Gastrocnemius medialis (tissue), 4 donors: Measurements from ENCODE around the gene ADAMTSL1. TPM values are rescaled to one million over a fixed set of nuclear protein-coding genes. Genes with fewer than 3 reads are reported as not detected.
"Not testable (repeated sequence)": the region's sequence is repeated elsewhere in the genome, so short reads cannot be mapped to it uniquely, and the experiment has no call there.

Experiments
- ATAC-seq, 2 donors: fragments of 150-250 bp; one replicate each; pipeline ENCODE4 v1.9.1; 2016
- DNase-seq, 2 donors: peaks; one replicate each; pipeline ENCODE4 v3.0.0-alpha.2; 2019
- H3K27ac ChIP-seq, 4 donors: fragments of 200-600 bp; sonication (generic); 1 replicate in 1 of 4; 2 replicates in 3 of 4; pipeline ENCODE4 v1.5.1; 2016 to 2018; ENCODE audit warnings: mild to moderate bottlenecking in 2 of 4, moderate library complexity in 1 of 4
- H3K27me3 ChIP-seq, 3 donors: fragments of 200-600 bp; sonication (generic) in 2 of 3; 1 replicate in 1 of 3; 2 replicates in 2 of 3; pipeline versions ENCODE4 v1.5.1 to v1.6.0; 2016 to 2019; ENCODE audit warnings: mild to moderate bottlenecking in 1 of 3, moderate library complexity in 1 of 3
- H3K36me3 ChIP-seq, 2 donors: fragments of 200-600 bp; sonication (generic) in 1 of 2; one replicate each; pipeline ENCODE4 v1.5.1; 2017 to 2018
- H3K4me1 ChIP-seq, 2 donors: fragments of 200-600 bp; sonication (generic) in 1 of 2; one replicate each; pipeline ENCODE4 v1.5.1; 2016 to 2017; ENCODE audit warnings: mild to moderate bottlenecking in 2 of 2
- H3K4me3 ChIP-seq, 4 donors: fragments of 200-600 bp; sonication (generic) in 3 of 4; 1 replicate in 1 of 4; 2 replicates in 3 of 4; pipeline ENCODE4 v1.5.1; 2016 to 2019; ENCODE audit warnings: mild to moderate bottlenecking in 2 of 4
- H3K9me3 ChIP-seq, 3 donors: fragments of 200-600 bp; sonication (generic) in 2 of 3; 1 replicate in 1 of 3; 2 replicates in 2 of 3; pipeline ENCODE4 v1.5.1; 2016 to 2019
- CTCF ChIP-seq, 5 experiments: fragments of 450-650 bp in 3 of 5; fragments of 200-600 bp in 2 of 5; sonication (generic) in 2 of 5; IDR thresholded peaks in 4 of 5; conservative IDR thresholded peaks in 1 of 5; 1 replicate in 4 of 5; 2 replicates in 1 of 5; pipeline ENCODE4 v1.5.1; 2016 to 2019; ENCODE audit warnings: antibody characterized with exemption in 5 of 5, mild to moderate bottlenecking in 3 of 5, moderate library complexity in 3 of 5
- POLR2A ChIP-seq, 2 donors: fragments of 450-650 bp; IDR thresholded peaks; one replicate each; pipeline ENCODE4 v1.6.1; 2017; ENCODE audit warnings: antibody characterized with exemption in 2 of 2, mild to moderate bottlenecking in 2 of 2, moderate library complexity in 2 of 2
- in situ Hi-C, 4 donors: fragments of 200-750 bp; cut with MboI; loops; one replicate each; pipeline versions ENCODE4 v1.15.0 to v1.8.0; 2017; ENCODE audit warnings: low sequenced_read_pairs in 4 of 4
- intact Hi-C: fragments of 100-400 bp; cut with DNase I; formaldehyde crosslinking; loops from one replicate; pipeline ENCODE4 v1.15.1; 2023; ENCODE audit warnings: low total_unique reads
- total RNA-seq, 4 donors: library from RNA; depleted of rRNA; stranded (reverse); fragments of >200 nt; gene quantifications; one replicate each; pipeline versions ENCODE4 v1.1.0 to v1.2.3, GENCODE V29; 2016

The ADAMTSL1 gene
- total RNA-seq, 4 donors from 2014 or later = 0.05 to 0.58 (median 0.28) TPM

GRCh38 chr9:18926513-18926912 is 452.6 kb downstream of the ADAMTSL1 start:
- H3K36me3 ChIP-seq = no peaks in the 10 kb centered on the region
- H3K27ac ChIP-seq = no peak overlapping the region
- ATAC-seq = no peak
- no peaks in the 10 kb centered on the region for H3K27me3 ChIP-seq
- in situ Hi-C loops (no loop called here), intact Hi-C loops (no loop called here)
- no peaks in the 10 kb centered on the region for H3K9me3 ChIP-seq
- peaks cover 0 to 5% of the 10 kb centered on the region in 2 donors for H3K4me1 ChIP-seq
- TF ChIP-seq POLR2A (IDR thresholded peaks at IDR 0.05) = no peak
- no peak for TF ChIP-seq CTCF (IDR thresholded peaks at IDR 0.05 in 4 of 5, conservative IDR thresholded peaks at IDR 0.05 in 1 of 5)
- no peak overlapping the region for H3K4me3 ChIP-seq
- no peak for DNase-seq

- Histone ChIP-seq H3K27me3 (no peaks in the 10 kb centered on the region), H3K4me3 (no peak overlapping the region), H3K27ac (no peak overlapping the region), H3K4me1 (no peaks in the 10 kb centered on the region), H3K36me3 (no peaks in the 10 kb centered on the region), H3K9me3 (no peaks in the 10 kb centered on the region)
- intact Hi-C loops (no loop called here), in situ Hi-C loops (no loop called here)
- no peak for TF ChIP-seq POLR2A (IDR thresholded peaks at IDR 0.05)
- TF ChIP-seq CTCF (IDR thresholded peaks at IDR 0.05 in 4 of 5, conservative IDR thresholded peaks at IDR 0.05 in 1 of 5) = no peak
- ATAC-seq (no peak), DNase-seq (no peak)
These were observed 454.8 kb downstream of the ADAMTSL1 start for GRCh38 chr9:18928711-18929110.

GRCh38 chr9:18930611-18931010 is 456.7 kb downstream of the ADAMTSL1 start:
- in situ Hi-C loops, ATAC-seq, DNase-seq, H3K4me3 ChIP-seq, H3K27ac ChIP-seq, H3K36me3 ChIP-seq, H3K9me3 ChIP-seq, H3K27me3 ChIP-seq, H3K4me1 ChIP-seq, intact Hi-C loops: not testable (repeated sequence)

GRCh38 chr9:18935541-18935940 is 461.6 kb downstream of the ADAMTSL1 start:
- DNase-seq (no peak), ATAC-seq (no peak)
- H3K4me1 ChIP-seq = no peaks in the 10 kb centered on the region
- TF ChIP-seq CTCF (IDR thresholded peaks at IDR 0.05 in 4 of 5, conservative IDR thresholded peaks at IDR 0.05 in 1 of 5) (no peak), POLR2A (IDR thresholded peaks at IDR 0.05) (no peak)
- intact Hi-C loops (no loop called here), in situ Hi-C loops (no loop called here)
- H3K27ac ChIP-seq = no peak overlapping the region
- no peaks in the 10 kb centered on the region for H3K9me3 ChIP-seq
- H3K4me3 ChIP-seq = no peak overlapping the region
- no peaks in the 10 kb centered on the region for H3K36me3 ChIP-seq
- no peaks in the 10 kb centered on the region for H3K27me3 ChIP-seq

GRCh38 chr9:18936094-18936871 is 462.3 kb downstream of the ADAMTSL1 start:
- Histone ChIP-seq H3K4me3 (no peak overlapping the region), H3K27me3 (no peaks in the 10 kb centered on the region), H3K4me1 (no peaks in the 10 kb centered on the region), H3K27ac (no peak overlapping the region), H3K9me3 (no peaks in the 10 kb centered on the region), H3K36me3 (no peaks in the 10 kb centered on the region)
- intact Hi-C loops (no loop called here), in situ Hi-C loops (no loop called here)
- ATAC-seq (no peak), DNase-seq (no peak)
- TF ChIP-seq CTCF (IDR thresholded peaks at IDR 0.05 in 4 of 5, conservative IDR thresholded peaks at IDR 0.05 in 1 of 5) (no peak), POLR2A (IDR thresholded peaks at IDR 0.05) (no peak)
